OCI-M2 (cell line): ENCODE measurements around the gene OR2A5.
"Not testable (repeated sequence)": the region's sequence is repeated elsewhere in the genome, so short reads cannot be mapped to it uniquely, and the experiment has no call there.

Experiments
- DNase-seq: peaks from one replicate; lab custom pipeline; 2025; ENCODE audit not compliant: unreplicated experiment; lab: John Stamatoyannopoulos, UW

OR2A5 gene

GRCh38 chr7:144032985-144033709 lies 15.6 kb upstream of the OR2A5 start:
- no peak for DNase-seq

- no peak for DNase-seq
Measured at GRCh38 chr7:144035385-144035784, 13.4 kb upstream of the OR2A5 start.

- no peak for DNase-seq
Measured at GRCh38 chr7:144036302-144036885, 12.4 kb upstream of the OR2A5 start.

GRCh38 chr7:144037414-144038035 lies 11.2 kb upstream of the OR2A5 start:
- DNase-seq = no peak

GRCh38 chr7:144038887-144039286 lies 9.9 kb upstream of the OR2A5 start:
- no peak for DNase-seq

- DNase-seq = no peak
Measured at GRCh38 chr7:144049491-144049890, 743 bp downstream of the OR2A5 start.

- no peak for DNase-seq
Measured at GRCh38 chr7:144050093-144050492, 1.3 kb downstream of the OR2A5 start.

- not testable (repeated sequence) for DNase-seq
Measured at GRCh38 chr7:144050884-144051283, 2.1 kb downstream of the OR2A5 start.

GRCh38 chr7:144057954-144058353 lies 9.2 kb downstream of the OR2A5 start:
- DNase-seq = no peak

GRCh38 chr7:144063710-144064109 lies 15.0 kb downstream of the OR2A5 start:
- no peak for DNase-seq

GRCh38 chr7:144069511-144069910 lies 20.8 kb downstream of the OR2A5 start, which contains the start of gene OR2A25:
Gene OR2A25, plus strand, starts transcription at chr7:144069811. Its CDS starts 4,409 bp downstream, at chr7:144074220.
- no peak for DNase-seq

- DNase-seq = no peak
Measured at GRCh38 chr7:144069953-144070352, 21.2 kb downstream of the OR2A5 start.

- no peak for DNase-seq
Measured at GRCh38 chr7:144074374-144074773, 25.6 kb downstream of the OR2A5 start.

- no peak for DNase-seq
Measured at GRCh38 chr7:144085978-144086377, 37.2 kb downstream of the OR2A5 start, which contains the start of gene OR2A12. Gene OR2A12, plus strand, starts transcription at chr7:144086278. Its CDS starts 8,830 bp downstream, at chr7:144095108.

- no peak for DNase-seq
Measured at GRCh38 chr7:144086730-144087129, 38.0 kb downstream of the OR2A5 start.

GRCh38 chr7:144087230-144087629 lies 38.5 kb downstream of the OR2A5 start:
- no peak for DNase-seq

GRCh38 chr7:144090667-144091066 lies 41.9 kb downstream of the OR2A5 start:
- DNase-seq = no peak

- DNase-seq = no peak
Measured at GRCh38 chr7:144098776-144099175, 50.0 kb downstream of the OR2A5 start.

GRCh38 chr7:144100607-144101006 lies 51.9 kb downstream of the OR2A5 start:
- no peak for DNase-seq

- no peak for DNase-seq
Measured at GRCh38 chr7:144102041-144102440, 53.3 kb downstream of the OR2A5 start.

- DNase-seq = no peak
Measured at GRCh38 chr7:144105211-144105610, 56.5 kb downstream of the OR2A5 start.
